Gastrocnemius medialis (tissue), 4 donors: ENCODE measurements around the gene CLN3. TPM values are rescaled to one million over a fixed set of nuclear protein-coding genes. Genes with fewer than 3 reads are reported as not detected.

Experiments
- total RNA-seq, 4 donors: library from RNA; depleted of rRNA; stranded (reverse); fragments of >200 nt; gene quantifications; one replicate each; pipeline versions ENCODE4 v1.1.0 to v1.2.3, GENCODE V29; 2016

The CLN3 gene
- total RNA-seq, 4 donors from 2014 or later, result 11.0 to 20.6 (median 18.8) TPM

Other genes with a start within 250 kb of the CLN3 start
- gene SBK1, start 199.5 kb downstream of the CLN3 start, total RNA-seq, result 1 to 10 TPM; 1.8 to 6.4 (median 4.5) TPM
- gene NPIPB6, start 128.6 kb downstream of the CLN3 start, total RNA-seq, result 10 to 100 TPM in 1 of 4 donors, under 1 TPM in 2, not detected in 1; 0.38 to 10.9 (median 0.53) TPM
- gene EIF3CL, start 88.2 kb downstream of the CLN3 start, total RNA-seq, result 100 to 1,000 TPM in 3 of 4 donors, 10 to 100 TPM in 1; 95.6 to 220 (median 163) TPM
- gene NPIPB7, start 19.7 kb downstream of the CLN3 start, total RNA-seq, result not detected
- 1 to 10 TPM in 1 of 4 donors, under 1 TPM in 3; 0.15 to 1.4 (median 0.54) TPM for gene APOBR, start 2.6 kb upstream of the CLN3 start, total RNA-seq
- not detected for gene IL27, start 14.8 kb upstream of the CLN3 start, total RNA-seq
- 10 to 100 TPM; 18.7 to 44.3 (median 22.6) TPM for gene NUPR1, start 46.9 kb upstream of the CLN3 start, total RNA-seq
- gene SGF29, start 61.8 kb upstream of the CLN3 start, total RNA-seq, result 10 to 100 TPM; 35.1 to 50.4 (median 41.9) TPM
- under 1 TPM in 1 of 4 donors, not detected in 3; 0.46 TPM for gene SULT1A2, start 105.0 kb upstream of the CLN3 start, total RNA-seq
- 10 to 100 TPM in 1 of 4 donors, 1 to 10 TPM in 3; 5.7 to 10.0 (median 8.2) TPM for gene SULT1A1, start 118.0 kb upstream of the CLN3 start, total RNA-seq
- under 1 TPM in 1 of 4 donors, not detected in 3; 0.31 TPM for gene NPIPB8, start 146.0 kb upstream of the CLN3 start, total RNA-seq
- 100 to 1,000 TPM; 146 to 363 (median 247) TPM for gene EIF3C, start 219.4 kb upstream of the CLN3 start, total RNA-seq